DMS79 treated with DMSO at 0.1 percent for 48 hours (cell line): Measurements from ENCODE around the gene TRMT44.
"Not testable (repeated sequence)": the region's sequence is repeated elsewhere in the genome, so short reads cannot be mapped to it uniquely, and the experiment has no call there.

Source experiments
- DNase-seq: peaks from one replicate; lab custom pipeline; 2025; lab: John Stamatoyannopoulos, UW

Gene TRMT44

GRCh38 chr4:8407316-8407715, 33.3 kb upstream of the TRMT44 start:
- no peak for DNase-seq

GRCh38 chr4:8407756-8408155, 32.8 kb upstream of the TRMT44 start:
- DNase-seq = no peak

- DNase-seq = no peak
Measured at GRCh38 chr4:8409264-8410065, 31.1 kb upstream of the TRMT44 start.

GRCh38 chr4:8410066-8410625, 30.4 kb upstream of the TRMT44 start:
- DNase-seq = no peak

- DNase-seq = no peak
Measured at GRCh38 chr4:8410641-8411271, 29.8 kb upstream of the TRMT44 start.

- no peak for DNase-seq
Measured at GRCh38 chr4:8411351-8412180, 29.0 kb upstream of the TRMT44 start.

GRCh38 chr4:8412288-8412687, 28.3 kb upstream of the TRMT44 start:
- DNase-seq = no peak

GRCh38 chr4:8414377-8414776, 26.2 kb upstream of the TRMT44 start:
- no peak for DNase-seq

GRCh38 chr4:8417071-8417614, 23.4 kb upstream of the TRMT44 start:
- DNase-seq = no peak

GRCh38 chr4:8419222-8420041, 21.1 kb upstream of the TRMT44 start:
- no peak for DNase-seq

GRCh38 chr4:8420151-8420550, 20.4 kb upstream of the TRMT44 start:
- not testable (repeated sequence) for DNase-seq

- DNase-seq = no peak
Measured at GRCh38 chr4:8422327-8422726, 18.2 kb upstream of the TRMT44 start.

- no peak for DNase-seq
Measured at GRCh38 chr4:8422786-8423185, 17.8 kb upstream of the TRMT44 start.

GRCh38 chr4:8427262-8427661, 13.3 kb upstream of the TRMT44 start:
- DNase-seq = no peak

GRCh38 chr4:8427761-8428287, 12.8 kb upstream of the TRMT44 start:
- DNase-seq = peak; percentile 14

GRCh38 chr4:8428288-8429097, 12.1 kb upstream of the TRMT44 start:
- peak; percentile 39 for DNase-seq

GRCh38 chr4:8431553-8431952, 9.0 kb upstream of the TRMT44 start:
- no peak for DNase-seq

- DNase-seq = no peak
Measured at GRCh38 chr4:8433136-8433535, 7.4 kb upstream of the TRMT44 start.

- DNase-seq = no peak
Measured at GRCh38 chr4:8434251-8435073, 6.1 kb upstream of the TRMT44 start.
